Mucosa of descending colon (tissue), 3 donors: ENCODE data around the gene PEAK3. TPM values are rescaled to one million over a fixed set of nuclear protein-coding genes. Genes with fewer than 3 reads are reported as not detected.

Experiments
- ATAC-seq: fragments of 200-7000 bp; cut with Tn5 transposase; one replicate; pipeline ENCODE4 v1.9.1; 2020; ENCODE audit warnings: mild to moderate bottlenecking, moderate library complexity
- DNase-seq, 3 donors: peaks; one replicate each; pipeline ENCODE4 v3.0.0-alpha.2; 2020
- H3K36me3 ChIP-seq: fragments of 200-600 bp; one replicate; pipeline ENCODE4 v1.8.0; 2021; ENCODE audit warnings: low read depth, mild to moderate bottlenecking
- H3K4me1 ChIP-seq: fragments of 200-600 bp; one replicate; pipeline ENCODE4 v1.8.0; 2021; ENCODE audit warnings: low read depth, mild to moderate bottlenecking
- H3K4me3 ChIP-seq: fragments of 200-600 bp; one replicate; pipeline ENCODE4 v1.8.0; 2021; ENCODE audit warnings: mild to moderate bottlenecking
- H3K9me3 ChIP-seq: fragments of 200-600 bp; one replicate; pipeline ENCODE4 v1.8.0; 2021; ENCODE audit warnings: mild to moderate bottlenecking
- intact Hi-C, 2 donors: fragments of 100-400 bp; cut with DNase I in 1 of 2; cut with micrococcal nuclease in 1 of 2; formaldehyde crosslinking; loops; one replicate each; pipeline versions ENCODE4 v1.11.0 to v1.11.1; 2022; cut with DNase I, micrococcal nuclease
- total RNA-seq, 3 donors: library from RNA; stranded (reverse); fragmentation: NEBNext Ultra II Directional in 2 of 3; extraction: Animal tissue kit (Norgen Biotek cat#: 25700) in 2 of 3; gene quantifications; one replicate each; pipeline versions ENCODE4 v1.2.1 to v1.2.4, GENCODE V29; 2021 to 2023
- TF ChIP-seq, protein P1 (sequence below): fragments of 200-600 bp; IDR thresholded peaks from one replicate; pipeline ENCODE4 v1.8.0; 2022; ENCODE audit warnings: antibody characterized with exemption, mild to moderate bottlenecking
- donor health status: DM: no; HTN: no; CAD: no; lungs with moderate emphysema.
- donor health status: DM: no; HTN: no; CAD: no.
- donor health status: DM: no; HTN: yes; CAD: no.

PEAK3 gene
- total RNA-seq, 3 donors from 2014 or later: 0.29 to 1.4 (median 1.1) TPM

DNA sequence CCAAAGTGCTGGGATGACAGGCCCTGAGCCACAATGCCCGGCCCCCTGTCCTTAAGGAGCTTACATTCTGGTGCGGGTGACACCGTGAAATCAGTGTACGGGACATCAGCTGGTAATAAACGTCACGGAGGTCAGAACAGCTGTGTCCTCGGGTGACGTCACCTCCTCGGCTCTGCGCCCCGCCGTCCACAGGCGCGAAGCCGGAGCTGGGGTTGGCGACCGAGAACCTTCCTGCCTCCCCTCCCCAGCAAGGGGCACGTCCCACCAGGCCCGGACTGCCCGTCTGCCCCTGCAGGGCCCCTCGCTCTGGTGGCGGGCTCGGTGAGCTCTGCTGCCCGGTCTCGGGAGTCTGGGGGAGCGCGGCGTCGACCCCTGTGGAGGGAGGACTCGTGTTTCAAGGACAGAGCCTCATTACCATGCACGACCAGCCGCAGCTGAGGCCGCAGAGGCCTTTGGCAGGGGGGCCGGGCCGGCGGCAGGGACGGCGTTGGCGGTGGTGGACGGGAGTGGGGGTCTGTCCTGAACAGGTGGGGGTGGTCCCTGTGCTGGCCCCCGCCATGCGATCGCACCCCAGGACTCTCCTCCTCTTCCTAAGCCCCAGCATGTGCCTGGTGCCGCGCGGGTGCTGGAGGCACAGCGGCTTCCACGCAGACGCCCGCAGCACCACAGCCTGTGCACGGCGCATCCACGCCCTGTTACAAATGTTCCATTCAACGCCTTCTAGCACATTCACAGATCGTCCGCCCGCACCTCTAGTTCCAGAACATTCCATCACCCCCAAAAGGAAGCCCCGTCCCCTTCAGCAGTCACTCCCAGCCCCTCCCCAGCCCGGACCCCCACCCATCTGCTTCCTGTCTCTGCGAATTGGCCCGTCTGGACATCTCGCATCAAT is 20.6 kb upstream of the PEAK3 start:
- DNase-seq: peak in 1 of 3 donors; percentile 49
- TF ChIP-seq, protein P1, sequence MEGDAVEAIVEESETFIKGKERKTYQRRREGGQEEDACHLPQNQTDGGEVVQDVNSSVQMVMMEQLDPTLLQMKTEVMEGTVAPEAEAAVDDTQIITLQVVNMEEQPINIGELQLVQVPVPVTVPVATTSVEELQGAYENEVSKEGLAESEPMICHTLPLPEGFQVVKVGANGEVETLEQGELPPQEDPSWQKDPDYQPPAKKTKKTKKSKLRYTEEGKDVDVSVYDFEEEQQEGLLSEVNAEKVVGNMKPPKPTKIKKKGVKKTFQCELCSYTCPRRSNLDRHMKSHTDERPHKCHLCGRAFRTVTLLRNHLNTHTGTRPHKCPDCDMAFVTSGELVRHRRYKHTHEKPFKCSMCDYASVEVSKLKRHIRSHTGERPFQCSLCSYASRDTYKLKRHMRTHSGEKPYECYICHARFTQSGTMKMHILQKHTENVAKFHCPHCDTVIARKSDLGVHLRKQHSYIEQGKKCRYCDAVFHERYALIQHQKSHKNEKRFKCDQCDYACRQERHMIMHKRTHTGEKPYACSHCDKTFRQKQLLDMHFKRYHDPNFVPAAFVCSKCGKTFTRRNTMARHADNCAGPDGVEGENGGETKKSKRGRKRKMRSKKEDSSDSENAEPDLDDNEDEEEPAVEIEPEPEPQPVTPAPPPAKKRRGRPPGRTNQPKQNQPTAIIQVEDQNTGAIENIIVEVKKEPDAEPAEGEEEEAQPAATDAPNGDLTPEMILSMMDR: no peak
- ATAC-seq: peak; percentile 39
- Histone ChIP-seq H3K36me3 (no peaks in the 10 kb centered on the region), H3K9me3 (no peaks in the 10 kb centered on the region), H3K4me3 (no peak overlapping the region), H3K4me1 (no peaks in the 10 kb centered on the region)
- intact Hi-C loops: no loop called here

- no peaks in the 10 kb centered on the region for H3K4me1 ChIP-seq
- H3K9me3 ChIP-seq: no peaks in the 10 kb centered on the region
- no peak for DNase-seq
- intact Hi-C loops: no loop called here
- H3K36me3 ChIP-seq: no peaks in the 10 kb centered on the region
- no peak for ATAC-seq
- TF ChIP-seq, protein P1: no peak
- H3K4me3 ChIP-seq: no peak overlapping the region
Measured at GRCh38 chr19:2300533-2300932, 18.6 kb upstream of the PEAK3 start.

DNA sequence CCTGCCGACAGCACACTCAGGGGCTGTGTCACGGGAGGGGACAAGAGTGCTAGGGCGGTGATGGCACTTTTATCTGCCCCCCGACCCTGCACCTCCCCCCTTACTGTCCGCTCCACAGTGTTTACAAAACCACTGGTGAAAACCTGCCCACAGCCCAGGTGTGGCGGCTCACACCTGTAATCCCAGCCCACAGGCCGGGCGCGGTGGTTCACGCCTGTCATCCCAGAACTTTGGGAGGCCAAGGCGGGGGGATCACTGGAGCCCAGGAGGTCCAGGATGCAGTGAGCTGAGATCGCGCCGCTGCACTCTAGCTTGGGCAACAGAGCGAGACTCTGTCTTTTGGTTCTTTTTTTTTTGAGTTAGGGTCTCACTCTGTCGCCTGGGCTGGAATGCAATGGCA is 14.2 kb upstream of the PEAK3 start:
- no peak for DNase-seq
- no peaks in the 10 kb centered on the region for H3K36me3 ChIP-seq
- peaks cover 5% of the 10 kb centered on the region for H3K4me1 ChIP-seq
- ATAC-seq: no peak
- intact Hi-C loops: no loop called here
- TF ChIP-seq, protein P1: no peak
- no peaks in the 10 kb centered on the region for H3K9me3 ChIP-seq
- H3K4me3 ChIP-seq: no peak overlapping the region

- Histone ChIP-seq H3K36me3 (no peaks in the 10 kb centered on the region), H3K9me3 (no peaks in the 10 kb centered on the region), H3K4me3 (no peak overlapping the region), H3K4me1 (peaks cover 16% of the 10 kb centered on the region)
- ATAC-seq: peak; percentile 16
- DNase-seq: peak in 1 of 3 donors; percentile 28
- TF ChIP-seq, protein P1: no peak
- intact Hi-C loops: no loop called here
Measured at GRCh38 chr19:2294687-2295335, 12.8 kb upstream of the PEAK3 start.

GRCh38 chr19:2291185-2291751 is 9.3 kb upstream of the PEAK3 start:
- TF ChIP-seq, protein P1: no peak

More at GRCh38 chr19:2291185-2291751, 9.3 kb upstream of the PEAK3 start:
- Histone ChIP-seq H3K9me3 (no peaks in the 10 kb centered on the region), H3K4me3 (no peak overlapping the region), H3K36me3 (no peaks in the 10 kb centered on the region), H3K4me1 (peaks cover 21% of the 10 kb centered on the region)
- no peak for DNase-seq
- no peak for ATAC-seq
- intact Hi-C loops: no loop called here
